Naive thymus-derived CD8-positive, alpha-beta T cell (primary cell): ENCODE results near the gene RUVBL2. TPM values are rescaled to one million over a fixed set of nuclear protein-coding genes. Genes with fewer than 3 reads are reported as not detected.
A peak's percentile ranks its signal among the peaks of the same experiment; 100 is the strongest.
"Not testable (repeated sequence)": the region's sequence is repeated elsewhere in the genome, so short reads cannot be mapped to it uniquely, and the experiment has no call there.

Experiments used
- ATAC-seq, 2 donors: fragments of 150-1000 bp; cut with Tn5 transposase in 1 of 2; sonication (Bioruptor Pico), chemical (Tn5 transposase) in 1 of 2; 1 replicate in 1 of 2; 2 replicates in 1 of 2; pipeline ENCODE4 v1.10.0; 2021; ENCODE audit warnings: mild to moderate bottlenecking in 2 of 2, moderate library complexity in 2 of 2
- POLR2A ChIA-PET: fragments of 350-600 bp; sonication (Branson Sonifier 250); formaldehyde crosslinking; loops from one replicate; lab custom pipeline; 2021; ENCODE audit warnings: antibody characterized with exemption; lab: Charles Lee
- DNase-seq, 10 donors: peaks; one replicate each; pipeline versions ENCODE4 v3.0.0 to v3.0.0-alpha.2; 2020 to 2022
- H3K27ac Mint-ChIP-seq, 10 donors: one replicate each; pipeline ENCODE4 v1.8.0; 2020 to 2022; ENCODE audit warnings: mild to moderate bottlenecking in 10 of 10, mixed read lengths in 10 of 10, moderate library complexity in 4 of 10, inconsistent platforms in 1 of 10
- H3K27me3 Mint-ChIP-seq, 5 donors: one replicate each; pipeline ENCODE4 v1.8.0; 2021 to 2022; ENCODE audit warnings: mixed read lengths in 5 of 5
- H3K36me3 Mint-ChIP-seq, 3 donors: one replicate each; pipeline ENCODE4 v1.8.0; 2020 to 2022; ENCODE audit warnings: mixed read lengths in 3 of 3, mild to moderate bottlenecking in 2 of 3, inconsistent platforms in 1 of 3
- H3K4me1 Mint-ChIP-seq, 4 donors: one replicate each; pipeline ENCODE4 v1.8.0; 2021 to 2022; ENCODE audit warnings: mixed read lengths in 4 of 4
- H3K4me3 Mint-ChIP-seq, 10 donors: one replicate each; pipeline ENCODE4 v1.8.0; 2020 to 2022; ENCODE audit warnings: mild to moderate bottlenecking in 10 of 10, mixed read lengths in 10 of 10, moderate library complexity in 6 of 10, inconsistent platforms in 1 of 10
- H3K9me3 Mint-ChIP-seq, 9 donors: one replicate each; pipeline ENCODE4 v1.8.0; 2020 to 2022; ENCODE audit warnings: mixed read lengths in 9 of 9, mild to moderate bottlenecking in 3 of 9, inconsistent platforms in 1 of 9, moderate library complexity in 1 of 9
- polyA plus RNA-seq, 3 donors: library from polyadenylated mRNA; unstranded; fragments of 300-500 nt; fragmentation: Illumina TruSeq; gene quantifications; one replicate each; pipeline ENCODE4 v1.2.3, GENCODE V29; 2021
- total RNA-seq, 8 experiments: library from RNA in 2 of 8; stranded (reverse) in 2 of 8; gene quantifications; one replicate each; pipeline ENCODE4 v1.2.3 and lab custom pipeline; 2021 to 2026

RUVBL2 gene
- total and polyA plus RNA-seq, 5 experiments from 2014 or later: 30.4 to 66.1 (median 47.5) TPM

DNA sequence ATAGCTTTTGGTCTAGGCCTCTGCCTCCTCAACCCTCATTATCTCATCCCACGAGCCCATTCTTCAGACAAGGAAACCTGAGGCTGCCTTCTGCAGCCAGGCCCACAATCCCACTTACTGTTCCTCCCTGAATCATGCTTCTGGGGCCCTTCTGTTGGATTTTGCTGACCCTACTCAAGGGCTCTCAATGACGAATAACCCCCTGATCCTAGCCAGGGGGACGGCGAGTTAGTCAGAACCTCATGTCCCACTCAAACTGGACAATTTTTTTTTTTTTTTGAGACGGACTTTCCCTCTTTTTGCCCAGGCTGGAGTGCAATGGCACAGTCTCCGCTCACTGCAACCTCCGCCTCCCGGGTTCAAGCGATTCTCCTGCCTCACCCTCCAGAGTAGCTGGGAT lies 28.4 kb downstream of the RUVBL2 start:
- Mint-ChIP-seq H3K27ac (no peak overlapping the region), H3K9me3 (no peaks in the 10 kb centered on the region), H3K4me3 (no peak overlapping the region), H3K36me3 (no peaks in the 10 kb centered on the region), H3K27me3 (peaks cover 0 to 6% (median 0%) of the 10 kb centered on the region in 5 donors), H3K4me1 (peaks cover 10 to 34% (median 24%) of the 10 kb centered on the region in 4 donors)
- DNase-seq (no peak), ATAC-seq (no peak)
- POLR2A ChIA-PET: interaction anchor here (0.6 kb wide), 1 partner anchor 908 kb away, joined by 3 read pairs; no protein-coding TSS in a partner anchor

DNA sequence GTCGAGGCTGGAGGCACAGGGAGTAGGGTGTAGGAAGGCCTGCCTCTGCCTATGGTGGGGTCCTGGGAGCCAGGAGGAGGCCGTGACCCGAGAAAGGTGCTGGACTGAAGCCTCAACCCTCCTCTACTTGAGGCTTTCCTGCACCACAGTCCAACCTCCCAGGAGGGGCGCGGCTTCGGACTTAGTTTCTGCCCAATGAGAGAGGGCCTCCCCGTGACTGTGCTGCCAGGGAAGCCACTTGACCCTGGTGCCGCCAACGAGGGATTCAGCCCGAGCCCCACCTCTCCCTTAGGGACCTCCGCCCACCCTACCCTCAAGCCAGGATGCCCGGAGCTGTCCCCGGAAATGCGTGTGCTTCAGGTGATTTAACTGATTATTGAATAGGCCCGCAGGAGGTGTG lies 30.5 kb downstream of the RUVBL2 start, which contains the start of gene CGB3:
Gene CGB3 (minus strand): TSS at position 101 of the 400 bp plus-strand sequence. CDS start 362 bp downstream, outside the sequence.
- H3K36me3 Mint-ChIP-seq, H3K27me3 Mint-ChIP-seq, POLR2A ChIA-PET, H3K9me3 Mint-ChIP-seq, H3K27ac Mint-ChIP-seq, DNase-seq, ATAC-seq, H3K4me3 Mint-ChIP-seq: not testable (repeated sequence)
- H3K4me1 Mint-ChIP-seq: peaks cover 7 to 20% (median 15%) of the 10 kb centered on the region in 4 donors

DNA sequence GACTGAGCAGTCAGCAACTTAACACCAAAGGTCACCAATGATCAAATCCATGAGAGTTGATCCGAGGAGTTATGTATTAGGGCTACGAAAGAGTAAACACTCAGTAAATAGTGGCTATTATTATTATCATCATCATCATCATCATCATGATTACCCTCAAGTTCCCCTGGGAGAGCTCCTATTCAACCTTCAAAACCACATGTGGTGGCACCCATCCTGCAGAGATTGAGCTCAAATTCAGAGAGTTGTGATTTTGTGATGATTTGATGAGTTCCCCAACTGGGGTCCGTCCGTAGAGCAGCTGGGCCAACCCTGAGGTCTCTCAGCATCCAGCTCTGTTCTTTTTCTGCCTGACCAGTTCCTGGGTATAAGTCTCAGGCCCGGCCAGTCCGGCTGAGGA lies 31.4 kb downstream of the RUVBL2 start:
- POLR2A ChIA-PET, H3K4me3 Mint-ChIP-seq, DNase-seq, H3K9me3 Mint-ChIP-seq, H3K27me3 Mint-ChIP-seq, H3K27ac Mint-ChIP-seq, H3K36me3 Mint-ChIP-seq, ATAC-seq: not testable (repeated sequence)
- H3K4me1 Mint-ChIP-seq: peaks cover 5 to 13% (median 10%) of the 10 kb centered on the region in 4 donors

DNA sequence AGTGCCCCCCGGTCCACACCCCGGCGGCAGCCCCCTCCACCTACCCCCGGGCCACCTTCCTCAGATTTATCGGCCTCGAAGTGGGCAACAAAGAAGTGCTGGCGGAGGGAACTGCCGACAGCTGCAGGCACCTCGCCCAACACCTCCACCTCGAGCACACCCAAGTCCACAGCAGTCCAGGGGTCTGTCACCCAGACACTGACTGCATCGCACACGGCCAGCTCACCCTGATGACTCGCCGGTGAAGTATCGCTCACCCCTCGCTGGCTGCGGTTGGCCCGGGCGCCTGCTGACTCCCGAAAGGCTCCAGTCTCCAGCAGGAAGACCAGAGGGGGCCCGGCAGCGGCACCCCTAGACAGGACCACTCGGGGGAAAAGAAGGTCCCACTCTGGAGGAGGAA lies 31.9 kb downstream of the RUVBL2 start:
- H3K4me1 Mint-ChIP-seq, H3K4me3 Mint-ChIP-seq, H3K27me3 Mint-ChIP-seq, DNase-seq, H3K9me3 Mint-ChIP-seq, ATAC-seq, POLR2A ChIA-PET, H3K36me3 Mint-ChIP-seq: not testable (repeated sequence)
- H3K27ac Mint-ChIP-seq: peak overlapping the region in 1 of 10 donors; percentile 48

DNA sequence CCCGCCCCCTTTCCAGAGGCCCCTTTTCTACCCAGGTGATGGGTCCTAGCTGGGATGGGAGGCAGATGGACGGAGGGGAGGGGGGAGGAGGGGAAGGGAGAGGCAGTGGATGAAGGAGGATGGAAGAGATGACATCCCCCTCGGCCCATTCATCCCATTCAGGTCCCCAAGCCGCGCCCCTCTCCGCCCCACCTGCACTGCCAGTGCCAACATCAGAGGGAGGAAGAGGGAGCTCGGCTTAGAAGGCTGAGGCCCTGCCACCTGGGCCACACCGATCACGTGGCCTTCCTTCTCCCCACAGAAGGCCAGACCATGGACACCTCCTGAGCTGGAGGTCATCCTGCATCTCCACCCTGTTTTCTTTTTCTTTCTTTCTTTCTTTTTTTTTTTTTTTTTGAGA lies 35.0 kb downstream of the RUVBL2 start:
- H3K4me1 Mint-ChIP-seq, DNase-seq, ATAC-seq, H3K36me3 Mint-ChIP-seq, POLR2A ChIA-PET, H3K27ac Mint-ChIP-seq, H3K9me3 Mint-ChIP-seq, H3K4me3 Mint-ChIP-seq, H3K27me3 Mint-ChIP-seq: not testable (repeated sequence)

DNA sequence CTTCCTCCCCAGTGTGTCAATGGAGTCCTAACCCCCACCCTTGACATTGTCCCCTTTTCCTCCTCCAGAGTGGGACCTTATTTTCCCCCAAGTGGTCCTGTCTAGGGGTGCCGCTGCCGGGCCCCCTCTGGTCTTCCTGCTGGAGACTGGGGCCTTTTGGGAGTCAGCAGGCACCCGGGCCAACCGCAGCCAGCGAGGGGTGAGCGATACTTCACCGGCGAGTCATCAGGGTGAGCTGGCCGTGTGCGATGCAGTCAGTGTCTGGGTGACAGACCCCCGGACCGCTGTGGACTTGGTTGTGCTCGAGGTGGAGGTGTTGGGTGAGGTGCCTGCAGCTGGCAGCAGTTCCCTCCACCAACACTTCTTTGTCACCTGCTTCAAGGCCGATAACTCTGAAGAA lies 36.1 kb downstream of the RUVBL2 start:
- POLR2A ChIA-PET, DNase-seq, ATAC-seq, H3K27ac Mint-ChIP-seq, H3K4me1 Mint-ChIP-seq, H3K36me3 Mint-ChIP-seq, H3K9me3 Mint-ChIP-seq, H3K4me3 Mint-ChIP-seq: not testable (repeated sequence)
- peaks cover 0 to 12% (median 7%) of the 10 kb centered on the region in 5 donors for H3K27me3 Mint-ChIP-seq

DNA sequence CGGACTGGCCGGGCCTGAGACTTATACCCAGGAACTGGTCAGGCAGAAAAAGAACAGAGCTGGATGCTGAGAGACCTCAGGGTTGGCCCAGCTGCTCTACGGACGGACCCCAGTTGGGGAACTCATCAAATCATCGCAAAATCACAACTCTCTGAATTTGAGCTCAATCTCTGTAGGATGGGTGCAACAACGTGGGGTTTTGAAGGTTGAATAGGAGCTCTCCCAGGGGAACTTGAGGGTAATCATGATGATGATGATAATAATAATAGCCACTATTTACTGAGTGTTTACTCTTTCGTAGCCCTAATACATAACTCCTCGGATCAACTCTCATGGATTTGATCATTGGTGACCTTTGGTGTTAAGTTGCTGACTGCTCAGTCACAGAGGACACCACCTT lies 36.6 kb downstream of the RUVBL2 start:
- H3K4me1 Mint-ChIP-seq, H3K36me3 Mint-ChIP-seq, H3K9me3 Mint-ChIP-seq, DNase-seq, H3K27ac Mint-ChIP-seq, H3K4me3 Mint-ChIP-seq, ATAC-seq, POLR2A ChIA-PET: not testable (repeated sequence)
- peaks cover 3 to 12% (median 7%) of the 10 kb centered on the region in 5 donors for H3K27me3 Mint-ChIP-seq

DNA sequence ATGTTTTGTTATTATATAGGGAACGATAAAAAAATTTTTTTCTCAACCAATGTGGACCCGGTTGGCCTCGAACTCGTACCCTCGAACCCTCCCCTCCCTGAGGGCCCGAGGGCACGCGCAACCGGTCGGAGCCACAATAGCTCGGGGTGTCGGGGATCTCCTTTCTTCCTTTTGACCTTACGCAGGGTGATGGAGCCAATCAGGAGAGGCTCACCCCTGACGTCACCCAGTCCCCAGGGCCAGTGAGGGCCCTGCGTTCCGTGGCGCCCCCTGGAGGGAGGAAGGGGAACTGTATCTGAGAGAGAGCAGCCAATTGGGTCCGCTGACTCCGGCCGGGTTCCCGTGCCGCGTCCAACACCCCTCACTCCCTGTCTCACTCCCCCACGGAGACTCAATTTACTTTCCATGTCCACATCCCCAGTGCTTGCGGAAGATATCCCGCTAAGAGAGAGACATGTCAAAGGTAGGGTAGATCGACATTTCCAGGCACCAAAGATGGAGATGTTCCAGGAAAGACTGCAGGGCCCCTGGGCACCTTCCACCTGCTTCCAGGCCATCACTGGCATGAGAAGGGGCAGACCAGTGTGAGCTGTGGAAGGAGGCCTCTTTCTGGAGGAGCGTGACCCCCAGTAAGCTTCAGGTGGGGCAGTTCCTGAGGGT lies 38.1 kb downstream of the RUVBL2 start, which contains the start of gene CGB2:
Gene CGB2 (plus strand): TSS at position 249 of the 660 bp plus-strand sequence. CDS start 206 bp downstream, at position 455.
- ATAC-seq (peak in 1 of 2 donors; percentile 69), DNase-seq (peak in 5 of 10 donors; percentile 40 to 54 (median 47))
- H3K4me3 Mint-ChIP-seq, H3K36me3 Mint-ChIP-seq, H3K4me1 Mint-ChIP-seq, POLR2A ChIA-PET, H3K9me3 Mint-ChIP-seq: not testable (repeated sequence)
- Mint-ChIP-seq H3K27me3 (peaks cover 4 to 16% (median 9%) of the 10 kb centered on the region in 5 donors), H3K27ac (peak within 1 kb of the TSS in 3 of 10 donors; percentile 31 to 79 (median 37))

DNA sequence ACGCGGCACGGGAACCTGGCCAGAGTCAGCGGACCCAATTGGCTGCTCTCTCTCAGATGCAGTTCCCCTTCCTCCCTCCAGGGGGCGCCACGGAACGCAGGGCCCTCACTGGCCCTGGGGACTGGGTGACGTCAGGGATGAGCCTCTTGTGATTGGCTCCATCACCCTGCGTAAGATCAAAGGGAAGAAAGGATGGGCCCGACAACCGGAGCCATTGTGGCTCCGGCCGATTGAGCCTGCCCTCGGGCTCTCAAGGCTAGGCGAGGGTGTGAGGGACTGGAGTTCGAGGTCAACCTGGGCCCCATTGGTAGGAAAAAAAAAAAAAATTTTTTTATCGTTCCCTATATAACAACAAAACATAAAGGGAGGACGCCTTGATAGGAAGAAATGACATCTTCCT lies 43.1 kb downstream of the RUVBL2 start, which contains the start of gene CGB1:
Gene CGB1 (minus strand): TSS at position 81 of the 400 bp plus-strand sequence. CDS start 184 bp downstream, outside the sequence.
- POLR2A ChIA-PET, H3K27ac Mint-ChIP-seq, H3K4me3 Mint-ChIP-seq, H3K36me3 Mint-ChIP-seq, H3K9me3 Mint-ChIP-seq, ATAC-seq, H3K4me1 Mint-ChIP-seq: not testable (repeated sequence)
- peaks cover 2 to 12% (median 5%) of the 10 kb centered on the region in 5 donors for H3K27me3 Mint-ChIP-seq
- peak in 3 of 10 donors; percentile 23 to 35 (median 30) for DNase-seq

DNA sequence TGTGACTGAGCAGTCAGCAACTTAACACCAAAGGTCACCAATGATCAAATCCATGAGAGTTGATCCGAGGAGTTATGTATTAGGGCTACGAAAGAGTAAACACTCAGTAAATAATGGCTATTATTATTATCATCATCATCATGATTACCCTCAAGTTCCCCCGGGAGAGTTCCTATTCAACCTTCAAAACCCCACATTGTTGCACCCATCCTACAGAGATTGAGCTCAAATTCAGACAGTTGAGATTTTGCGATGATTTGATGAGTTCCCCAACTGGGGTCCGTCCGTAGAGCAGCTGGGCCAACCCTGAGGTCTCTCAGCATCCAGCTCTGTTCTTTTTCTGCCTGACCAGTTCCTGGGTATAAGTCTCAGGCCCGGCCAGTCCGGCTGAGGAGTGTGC lies 44.4 kb downstream of the RUVBL2 start:
- not testable (repeated sequence) for H3K36me3 Mint-ChIP-seq, H3K9me3 Mint-ChIP-seq, DNase-seq, H3K4me3 Mint-ChIP-seq, H3K4me1 Mint-ChIP-seq, ATAC-seq, H3K27me3 Mint-ChIP-seq, H3K27ac Mint-ChIP-seq
- POLR2A ChIA-PET: interaction anchor here (0.6 kb wide), 1 partner anchor 84 kb away, joined by 5 read pairs; the partner anchor contains the start of gene BAX

DNA sequence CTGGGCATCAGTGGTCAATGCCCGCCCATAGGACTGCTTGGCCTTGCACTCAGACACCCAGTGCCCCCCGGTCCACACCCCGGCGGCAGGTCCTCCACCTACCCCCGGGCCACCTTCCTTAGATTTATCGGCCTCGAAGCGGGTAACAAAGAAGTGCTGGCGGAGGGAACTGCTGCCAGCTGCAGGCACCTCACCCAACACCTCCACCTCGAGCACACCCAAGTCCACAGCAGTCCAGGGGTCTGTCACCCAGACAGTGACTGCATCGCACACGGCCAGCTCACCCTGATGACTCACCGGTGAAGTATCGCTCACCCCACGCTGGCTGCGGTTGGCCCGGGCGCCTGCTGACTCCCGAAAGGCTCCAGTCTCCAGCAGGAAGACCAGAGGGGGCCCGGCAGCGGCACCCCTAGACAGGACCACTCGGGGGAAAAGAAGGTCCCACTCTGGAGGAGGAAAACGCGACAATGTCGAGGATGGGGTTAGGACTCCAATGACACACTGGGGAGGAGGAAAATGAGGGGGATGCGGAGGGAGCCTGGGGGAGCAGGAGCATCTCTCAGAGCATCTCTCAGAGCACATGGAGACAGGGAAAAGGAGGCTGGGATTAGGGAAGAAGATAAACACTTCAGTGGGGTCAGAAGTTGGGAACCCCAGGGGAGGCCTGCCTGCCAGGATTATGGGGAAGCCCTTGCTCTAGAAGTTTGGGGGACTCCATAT lies 45.0 kb downstream of the RUVBL2 start:
- not testable (repeated sequence) for H3K36me3 Mint-ChIP-seq, H3K27ac Mint-ChIP-seq, H3K4me1 Mint-ChIP-seq, H3K27me3 Mint-ChIP-seq, ATAC-seq, DNase-seq, H3K9me3 Mint-ChIP-seq, H3K4me3 Mint-ChIP-seq
- POLR2A ChIA-PET: interaction anchor here (0.6 kb wide), 1 partner anchor 84 kb away, joined by 5 read pairs; the partner anchor contains the start of gene BAX

DNA sequence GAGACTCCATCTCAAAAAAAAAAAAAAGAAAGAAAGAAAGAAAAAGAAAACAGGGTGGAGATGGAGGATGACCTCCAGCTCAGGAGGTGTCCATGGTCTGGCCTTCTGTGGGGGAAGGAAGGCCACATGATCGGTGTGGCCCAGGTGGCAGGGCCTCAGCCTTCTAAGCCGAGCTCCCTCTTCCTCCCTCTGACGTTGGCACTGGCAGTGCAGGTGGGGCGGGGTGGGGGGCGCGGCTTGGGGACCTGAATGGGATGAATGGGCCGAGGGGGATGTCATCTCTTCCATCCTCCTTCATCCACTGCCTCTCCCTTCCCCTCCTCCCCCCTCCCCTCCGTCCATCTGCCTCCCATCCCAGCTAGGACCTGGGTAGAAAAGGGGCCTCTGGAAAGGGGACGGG lies 46.0 kb downstream of the RUVBL2 start:
- H3K4me3 Mint-ChIP-seq, POLR2A ChIA-PET, ATAC-seq, DNase-seq, H3K36me3 Mint-ChIP-seq, H3K4me1 Mint-ChIP-seq, H3K27me3 Mint-ChIP-seq, H3K9me3 Mint-ChIP-seq: not testable (repeated sequence)
- H3K27ac Mint-ChIP-seq: peak overlapping the region in 1 of 10 donors; percentile 11

DNA sequence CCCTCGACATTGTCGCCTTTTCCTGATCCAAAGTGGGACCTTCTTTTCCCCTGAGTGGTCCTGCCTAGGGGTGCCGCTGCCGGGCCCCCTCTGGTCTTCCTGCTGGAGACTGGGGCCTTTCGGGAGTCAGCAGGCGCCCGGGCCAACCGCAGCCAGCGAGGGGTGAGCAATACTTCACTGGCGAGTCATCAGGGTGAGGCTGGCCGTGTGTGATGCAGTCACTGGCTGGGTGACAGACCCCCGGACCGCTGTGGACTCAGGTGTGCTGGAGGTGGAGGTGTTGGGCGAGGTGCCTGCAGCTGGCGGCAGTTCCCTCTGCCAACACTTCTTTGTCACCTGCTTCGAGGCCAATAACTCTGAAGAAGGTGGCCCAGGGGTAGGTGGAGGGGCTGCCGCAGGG lies 48.5 kb downstream of the RUVBL2 start:
- Mint-ChIP-seq H3K36me3 (no peaks in the 10 kb centered on the region), H3K4me1 (no peaks in the 10 kb centered on the region), H3K27me3 (peaks cover 0 to 3% (median 0%) of the 10 kb centered on the region in 5 donors), H3K4me3 (no peak overlapping the region), H3K9me3 (no peaks in the 10 kb centered on the region), H3K27ac (no peak overlapping the region)
- POLR2A ChIA-PET: no interaction called here
- ATAC-seq: no peak
- DNase-seq: no peak
